ENCODE data around the gene EVL.
"Not testable (repeated sequence)": the region's sequence is repeated elsewhere in the genome, so short reads cannot be mapped to it uniquely, and the experiment has no call there.

The EVL gene

DNA sequence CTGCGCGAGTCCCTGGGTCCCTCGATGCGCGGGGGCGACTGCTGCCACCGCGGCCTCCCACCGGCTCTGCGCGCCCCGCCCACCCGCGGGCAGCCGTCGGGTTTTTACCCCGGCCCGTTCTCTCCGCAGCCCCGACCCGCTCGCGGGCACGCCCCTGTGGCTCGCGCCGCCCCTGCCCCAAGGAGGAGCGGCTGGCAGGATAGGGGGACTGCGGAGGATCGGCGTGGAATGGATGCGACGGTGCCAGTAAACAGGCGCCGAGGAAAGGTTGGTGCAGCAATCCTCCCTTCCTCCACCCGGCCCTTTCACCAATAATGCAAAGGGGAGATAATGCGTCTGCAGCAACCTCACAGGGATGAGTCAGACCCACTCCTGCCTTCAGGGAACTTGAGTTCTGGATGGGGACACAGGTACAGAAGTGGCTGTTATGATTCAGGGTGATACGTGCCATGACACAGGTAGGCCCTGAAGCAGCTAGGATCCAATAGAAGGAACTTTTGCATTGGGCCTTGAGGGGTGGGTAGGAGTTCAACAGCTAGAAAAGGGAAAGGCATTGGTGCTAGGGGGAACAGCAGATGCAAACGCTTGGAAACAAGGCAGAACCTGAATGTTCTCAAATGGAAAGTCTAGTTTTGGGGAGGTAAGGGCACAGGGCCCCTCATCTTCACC is 94.8 kb downstream of the EVL start:
- H3K9me3 ChIP-seq (ENCODE audit: control insufficient read depth, insufficient read depth, low read length), result no peaks in the 10 kb centered on the region
- H3K9ac ChIP-seq (ENCODE audit: low read depth, low read length), result peak overlapping the region; percentile 49; the same call in 1 of the 2 replicates
- no peaks in the 10 kb centered on the region for H3K36me3 ChIP-seq (ENCODE audit: insufficient read depth, low read length)
- H3K4me1 ChIP-seq (ENCODE audit: insufficient read depth, low read length), result no peaks in the 10 kb centered on the region; the same call in 1 of the 2 replicates

GRCh38 chr14:100160534-100160916 is 95.3 kb downstream of the EVL start:
- Histone ChIP-seq H3K9me3 (ENCODE audit: control insufficient read depth, insufficient read depth, low read length) (no peaks in the 10 kb centered on the region), H3K4me1 (ENCODE audit: insufficient read depth, low read length) (no peaks in the 10 kb centered on the region; the same call in 1 of the 2 replicates), H3K36me3 (ENCODE audit: insufficient read depth, low read length) (no peaks in the 10 kb centered on the region), H3K9ac (ENCODE audit: low read depth, low read length) (no peak overlapping the region)

GRCh38 chr14:100165376-100165775 is 100.2 kb downstream of the EVL start:
- Histone ChIP-seq H3K36me3 (ENCODE audit: insufficient read depth, low read length) (no peaks in the 10 kb centered on the region), H3K9me3 (ENCODE audit: control insufficient read depth, insufficient read depth, low read length) (no peaks in the 10 kb centered on the region), H3K9ac (ENCODE audit: low read depth, low read length) (no peak overlapping the region; the same call in 1 of the 2 replicates), H3K4me1 (ENCODE audit: insufficient read depth, low read length) (no peaks in the 10 kb centered on the region)

- Histone ChIP-seq H3K4me1 (ENCODE audit: insufficient read depth, low read length) (no peaks in the 10 kb centered on the region), H3K9ac (ENCODE audit: low read depth, low read length) (peak overlapping the region; percentile 61; the same call in 1 of the 2 replicates), H3K9me3 (ENCODE audit: control insufficient read depth, insufficient read depth, low read length) (no peaks in the 10 kb centered on the region), H3K36me3 (ENCODE audit: insufficient read depth, low read length) (no peaks in the 10 kb centered on the region)
Observed at GRCh38 chr14:100165831-100166440, 100.7 kb downstream of the EVL start.

DNA sequence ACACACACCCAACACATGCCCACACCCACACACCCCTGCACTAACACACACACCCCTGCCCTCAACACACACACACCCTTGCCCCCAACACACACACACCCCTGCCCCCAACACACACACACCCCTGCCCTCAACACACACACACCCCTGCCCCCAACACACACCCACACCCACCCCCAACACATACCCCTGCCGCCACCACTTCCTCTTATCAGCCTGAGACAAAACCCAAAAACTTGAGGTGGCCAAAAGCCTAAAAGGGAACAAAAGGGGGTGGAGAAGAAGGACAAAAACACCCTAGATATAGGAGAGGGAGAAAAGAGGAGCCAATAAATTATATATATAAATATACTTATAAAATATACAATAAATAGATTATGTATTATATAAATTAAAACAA is 103.3 kb downstream of the EVL start:
- Histone ChIP-seq H3K36me3 (ENCODE audit: insufficient read depth, low read length) (no peaks in the 10 kb centered on the region), H3K4me1 (ENCODE audit: insufficient read depth, low read length) (no peaks in the 10 kb centered on the region), H3K9me3 (ENCODE audit: control insufficient read depth, insufficient read depth, low read length) (no peaks in the 10 kb centered on the region), H3K9ac (ENCODE audit: low read depth, low read length) (no peak overlapping the region)

DNA sequence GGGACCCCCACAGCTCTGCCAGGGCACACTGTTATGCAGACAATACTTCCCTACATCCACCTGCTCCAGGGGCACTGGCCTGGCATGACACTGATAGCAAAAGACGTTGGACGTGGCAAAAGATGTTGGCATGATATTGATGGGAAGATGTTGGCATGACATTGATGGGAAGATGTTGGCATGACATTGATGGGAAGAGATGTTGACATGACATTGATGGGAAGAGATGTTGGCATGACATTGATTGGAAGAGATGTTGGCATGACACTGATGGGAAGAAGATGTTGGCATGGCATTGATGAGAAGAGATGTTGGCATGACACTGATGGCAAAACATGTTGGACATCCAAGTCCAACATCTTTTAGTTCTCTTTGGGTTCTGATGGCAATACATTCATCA is 105.7 kb downstream of the EVL start:
- H3K9me3 ChIP-seq (ENCODE audit: control insufficient read depth, insufficient read depth, low read length), result no peaks in the 10 kb centered on the region
- H3K9ac ChIP-seq (ENCODE audit: low read depth, low read length), result no peak overlapping the region
- no peaks in the 10 kb centered on the region for H3K36me3 ChIP-seq (ENCODE audit: insufficient read depth, low read length)
- no peaks in the 10 kb centered on the region for H3K4me1 ChIP-seq (ENCODE audit: insufficient read depth, low read length)

DNA sequence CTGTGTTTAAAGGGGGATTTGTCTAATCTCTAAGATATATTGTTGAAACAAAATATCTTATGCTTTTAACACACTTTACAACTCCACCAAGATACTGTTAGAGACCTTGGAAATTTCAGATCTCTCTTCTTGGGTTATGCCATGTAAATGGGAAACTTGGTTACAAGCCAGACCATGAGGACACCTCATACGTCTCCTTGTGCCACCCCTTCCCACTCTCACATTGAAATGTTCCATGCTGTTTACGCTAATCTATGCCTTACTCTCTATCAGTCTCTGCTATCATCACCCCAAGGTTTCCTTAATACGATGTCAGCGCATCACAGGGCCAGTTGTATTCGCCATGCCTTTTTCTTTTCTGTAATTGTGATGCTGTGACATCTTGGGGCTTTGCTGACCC is 107.6 kb downstream of the EVL start:
- Histone ChIP-seq H3K9ac (ENCODE audit: low read depth, low read length) (no peak overlapping the region), H3K9me3 (ENCODE audit: control insufficient read depth, insufficient read depth, low read length) (no peaks in the 10 kb centered on the region), H3K4me1 (ENCODE audit: insufficient read depth, low read length) (no peaks in the 10 kb centered on the region), H3K36me3 (ENCODE audit: insufficient read depth, low read length) (no peaks in the 10 kb centered on the region)

GRCh38 chr14:100173353-100173752 is 108.1 kb downstream of the EVL start:
- Histone ChIP-seq H3K4me1 (ENCODE audit: insufficient read depth, low read length) (no peaks in the 10 kb centered on the region), H3K9ac (ENCODE audit: low read depth, low read length) (no peak overlapping the region), H3K36me3 (ENCODE audit: insufficient read depth, low read length) (no peaks in the 10 kb centered on the region)

GRCh38 chr14:100176811-100177327 is 111.6 kb downstream of the EVL start:
- no peaks in the 10 kb centered on the region for H3K9me3 ChIP-seq (ENCODE audit: control insufficient read depth, insufficient read depth, low read length)
- no peaks in the 10 kb centered on the region for H3K36me3 ChIP-seq (ENCODE audit: insufficient read depth, low read length)
- H3K4me1 ChIP-seq (ENCODE audit: insufficient read depth, low read length), result no peaks in the 10 kb centered on the region
- H3K9ac ChIP-seq (ENCODE audit: low read depth, low read length), result no peak overlapping the region

More at GRCh38 chr14:100173353-100173752, 108.1 kb downstream of the EVL start:
- no peaks in the 10 kb centered on the region for H3K9me3 ChIP-seq (ENCODE audit: control insufficient read depth, insufficient read depth, low read length)

DNA sequence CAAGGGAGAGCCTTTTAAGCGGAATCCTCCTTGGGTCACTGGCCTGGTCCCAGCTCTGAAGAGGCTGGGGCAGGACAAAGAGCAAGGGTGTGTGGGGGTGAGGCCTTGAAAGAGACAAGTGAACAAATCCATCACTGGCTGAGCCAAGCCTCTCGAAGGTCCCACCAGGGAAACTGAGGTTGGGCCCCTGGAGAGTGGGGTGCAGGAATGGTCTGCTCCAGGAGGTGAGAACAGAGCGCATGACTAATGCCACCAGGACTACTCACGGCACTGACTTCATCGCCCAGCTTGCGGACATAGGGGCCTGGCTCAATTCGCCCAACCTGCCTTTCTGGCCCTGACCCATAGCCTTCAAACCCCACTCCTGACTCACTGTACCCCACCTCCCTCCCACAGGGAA is 113.5 kb downstream of the EVL start:
- Histone ChIP-seq H3K9me3 (ENCODE audit: control insufficient read depth, insufficient read depth, low read length) (no peaks in the 10 kb centered on the region), H3K36me3 (ENCODE audit: insufficient read depth, low read length) (no peaks in the 10 kb centered on the region), H3K9ac (ENCODE audit: low read depth, low read length) (no peak overlapping the region), H3K4me1 (ENCODE audit: insufficient read depth, low read length) (no peaks in the 10 kb centered on the region)

DNA sequence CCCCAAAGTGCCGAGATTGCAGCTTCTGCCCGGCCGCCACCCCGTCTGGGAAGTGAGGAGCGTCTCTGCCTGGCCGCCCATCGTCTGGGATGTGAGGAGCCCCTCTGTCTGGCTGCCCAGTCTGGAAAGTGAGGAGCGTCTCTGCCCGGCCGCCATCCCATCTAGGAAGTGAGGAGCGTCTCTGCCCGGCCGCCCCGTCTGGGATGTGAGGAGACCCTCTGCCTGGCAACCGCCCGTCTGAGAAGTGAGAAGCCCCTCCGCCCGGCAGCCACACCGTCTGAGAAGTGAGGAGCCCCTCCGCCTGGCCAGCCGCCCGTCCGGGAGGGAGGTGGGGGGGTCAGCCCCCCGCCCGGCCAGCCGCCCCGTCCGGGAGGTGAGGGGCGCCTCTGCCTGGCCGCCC is 115.4 kb downstream of the EVL start:
- H3K36me3 ChIP-seq (ENCODE audit: insufficient read depth, low read length); H3K9me3 ChIP-seq (ENCODE audit: control insufficient read depth, insufficient read depth, low read length); H3K9ac ChIP-seq (ENCODE audit: low read depth, low read length); H3K4me1 ChIP-seq (ENCODE audit: insufficient read depth, low read length): not testable (repeated sequence)

- not testable (repeated sequence) for H3K9me3 ChIP-seq (ENCODE audit: control insufficient read depth, insufficient read depth, low read length); H3K4me1 ChIP-seq (ENCODE audit: insufficient read depth, low read length); H3K36me3 ChIP-seq (ENCODE audit: insufficient read depth, low read length); H3K9ac ChIP-seq (ENCODE audit: low read depth, low read length)
Observed at GRCh38 chr14:100181876-100182551, 116.8 kb downstream of the EVL start.

GRCh38 chr14:100187247-100187833 is 122.1 kb downstream of the EVL start:
- Histone ChIP-seq H3K36me3 (ENCODE audit: insufficient read depth, low read length) (no peaks in the 10 kb centered on the region), H3K9me3 (ENCODE audit: control insufficient read depth, insufficient read depth, low read length) (no peaks in the 10 kb centered on the region), H3K9ac (ENCODE audit: low read depth, low read length) (no peak overlapping the region), H3K4me1 (ENCODE audit: insufficient read depth, low read length) (no peaks in the 10 kb centered on the region)

- H3K9ac ChIP-seq (ENCODE audit: low read depth, low read length), result no peak overlapping the region
Observed at GRCh38 chr14:100188392-100189030, 123.3 kb downstream of the EVL start.

More at GRCh38 chr14:100188392-100189030, 123.3 kb downstream of the EVL start:
- Histone ChIP-seq H3K4me1 (ENCODE audit: insufficient read depth, low read length) (peaks cover 4% of the 10 kb centered on the region), H3K36me3 (ENCODE audit: insufficient read depth, low read length) (no peaks in the 10 kb centered on the region), H3K9me3 (ENCODE audit: control insufficient read depth, insufficient read depth, low read length) (no peaks in the 10 kb centered on the region)
